Activated naive CD8-positive, alpha-beta T cell (primary cell): ENCODE data around the gene HS3ST5.
"Not testable (repeated sequence)": the region's sequence is repeated elsewhere in the genome, so short reads cannot be mapped to it uniquely, and the experiment has no call there.

Source experiments
- H3K27ac Mint-ChIP-seq: one replicate; pipeline ENCODE4 v1.8.0; 2021; ENCODE audit warnings: mixed read lengths
- H3K27me3 Mint-ChIP-seq: one replicate; pipeline ENCODE4 v1.8.0; 2021; ENCODE audit warnings: mixed read lengths
- H3K36me3 Mint-ChIP-seq: one replicate; pipeline ENCODE4 v1.8.0; 2021; ENCODE audit warnings: mixed read lengths
- H3K4me1 Mint-ChIP-seq: one replicate; pipeline ENCODE4 v1.8.0; 2021; ENCODE audit warnings: low read depth, mixed read lengths
- H3K4me3 Mint-ChIP-seq: one replicate; pipeline ENCODE4 v1.8.0; 2021; ENCODE audit warnings: mild to moderate bottlenecking, mixed read lengths
- H3K9me3 Mint-ChIP-seq: one replicate; pipeline ENCODE4 v1.8.0; 2021; ENCODE audit warnings: low read depth, mixed read lengths

Gene HS3ST5

DNA sequence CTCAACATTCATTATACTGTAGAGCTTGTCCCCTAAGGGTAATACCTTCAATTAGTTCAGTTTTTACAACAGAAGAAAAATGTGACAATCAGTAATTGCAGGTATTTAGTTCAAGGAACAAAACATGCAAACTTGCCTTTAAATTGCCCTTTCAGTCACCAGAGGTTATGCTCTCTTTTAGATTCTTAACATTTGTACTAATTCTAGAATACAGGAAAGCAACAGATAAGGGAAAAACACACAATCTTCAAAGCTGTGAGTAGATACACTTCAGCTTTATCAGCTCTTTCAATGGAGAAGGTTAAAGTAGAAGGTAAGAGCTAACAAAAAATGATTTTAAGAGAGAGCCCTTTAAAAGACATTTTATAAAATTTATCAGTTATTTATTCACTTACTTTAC is 173.1 kb downstream of the HS3ST5 start:
- Mint-ChIP-seq H3K9me3 (no peaks in the 10 kb centered on the region), H3K27me3 (peaks cover 8% of the 10 kb centered on the region), H3K4me1 (no peaks in the 10 kb centered on the region), H3K27ac (no peak overlapping the region), H3K36me3 (no peaks in the 10 kb centered on the region), H3K4me3 (no peak overlapping the region)

GRCh38 chr6:114167583-114168576 is 174.9 kb downstream of the HS3ST5 start:
- no peak overlapping the region for H3K4me3 Mint-ChIP-seq

DNA sequence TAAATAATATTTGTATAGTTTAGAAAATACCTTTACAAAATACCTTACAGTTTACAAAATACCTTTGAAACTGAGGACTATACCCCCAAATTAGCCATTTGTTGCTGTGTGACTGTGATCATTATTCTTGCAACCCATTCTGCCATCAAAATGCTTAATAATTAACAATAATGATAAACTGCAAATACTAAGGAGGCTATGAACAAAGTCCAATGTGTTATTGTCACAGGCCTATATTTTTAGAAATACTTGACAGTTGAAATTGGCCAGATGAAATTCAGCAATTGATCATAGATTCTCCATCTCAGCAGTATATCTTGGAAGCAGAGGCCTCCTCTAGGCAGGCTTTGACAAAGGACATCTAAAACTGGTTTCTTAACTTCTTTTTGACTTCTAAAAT is 178.6 kb downstream of the HS3ST5 start:
- Mint-ChIP-seq H3K4me3 (no peak overlapping the region), H3K4me1 (no peaks in the 10 kb centered on the region), H3K36me3 (no peaks in the 10 kb centered on the region), H3K27ac (no peak overlapping the region), H3K27me3 (peaks cover 4% of the 10 kb centered on the region), H3K9me3 (no peaks in the 10 kb centered on the region)

More at GRCh38 chr6:114167583-114168576, 174.9 kb downstream of the HS3ST5 start:
- Mint-ChIP-seq H3K27ac (no peak overlapping the region), H3K27me3 (peaks cover 4% of the 10 kb centered on the region), H3K4me1 (no peaks in the 10 kb centered on the region), H3K9me3 (no peaks in the 10 kb centered on the region), H3K36me3 (no peaks in the 10 kb centered on the region)

DNA sequence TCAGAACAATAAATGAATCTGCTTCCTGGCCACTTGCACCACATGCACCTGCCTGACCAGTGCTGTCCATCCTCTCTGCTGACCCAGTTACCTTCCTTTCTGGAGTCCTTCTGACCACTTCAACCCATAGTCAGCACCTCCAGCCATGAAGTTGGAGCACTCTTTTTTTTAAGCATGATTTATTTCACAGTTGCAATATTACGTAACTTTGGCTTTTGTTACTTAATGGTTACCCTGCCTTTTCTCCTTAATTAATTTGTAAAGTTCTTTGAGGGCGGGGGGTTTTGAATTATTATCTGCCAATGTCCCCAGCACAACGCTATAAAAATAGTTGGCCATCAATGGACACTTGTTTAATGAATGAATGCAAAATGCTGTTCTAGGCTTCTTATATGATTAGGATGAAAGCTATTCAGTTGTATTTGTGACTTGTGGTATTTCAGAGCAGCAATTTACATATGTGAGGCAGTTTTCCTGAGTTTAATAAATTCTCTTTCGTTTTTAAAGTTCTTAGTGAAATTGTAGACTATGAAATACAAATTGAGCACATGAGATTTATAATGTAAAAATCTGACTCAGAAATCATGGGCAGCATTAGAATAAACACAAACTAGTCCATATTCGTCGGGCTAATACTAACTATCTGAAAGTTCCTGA is 180.0 kb downstream of the HS3ST5 start:
- no peak overlapping the region for H3K4me3 Mint-ChIP-seq
- no peaks in the 10 kb centered on the region for H3K36me3 Mint-ChIP-seq
- H3K27ac Mint-ChIP-seq, result no peak overlapping the region
- no peaks in the 10 kb centered on the region for H3K9me3 Mint-ChIP-seq
- peaks cover 4% of the 10 kb centered on the region for H3K27me3 Mint-ChIP-seq
- H3K4me1 Mint-ChIP-seq, result no peaks in the 10 kb centered on the region

- Mint-ChIP-seq H3K4me1 (no peaks in the 10 kb centered on the region), H3K4me3 (no peak overlapping the region), H3K27ac (no peak overlapping the region), H3K36me3 (no peaks in the 10 kb centered on the region), H3K27me3 (peaks cover 2% of the 10 kb centered on the region), H3K9me3 (no peaks in the 10 kb centered on the region)
Measured at GRCh38 chr6:114160881-114161280, 181.9 kb downstream of the HS3ST5 start.

DNA sequence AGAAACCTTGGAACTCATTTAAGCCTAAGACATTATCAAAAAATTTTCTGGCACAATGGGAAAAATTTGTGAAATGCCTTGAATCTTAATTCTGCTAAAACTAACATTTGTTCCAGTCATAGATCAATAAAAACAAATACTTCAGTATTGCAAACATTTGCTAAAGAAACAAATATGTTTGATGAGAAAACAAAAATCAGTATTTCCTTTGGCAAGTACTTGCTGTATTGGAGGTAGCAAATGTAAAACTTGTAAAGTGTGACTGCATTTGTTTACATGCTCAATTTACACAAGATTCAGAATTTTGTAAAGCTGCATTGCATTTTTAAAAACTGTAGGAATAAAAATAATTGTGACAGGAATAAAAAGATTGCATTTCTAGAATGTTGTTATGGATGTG is 183.1 kb downstream of the HS3ST5 start:
- Mint-ChIP-seq H3K9me3 (no peaks in the 10 kb centered on the region), H3K27ac (no peak overlapping the region), H3K36me3 (no peaks in the 10 kb centered on the region), H3K4me3 (no peak overlapping the region), H3K4me1 (no peaks in the 10 kb centered on the region), H3K27me3 (peaks cover 2% of the 10 kb centered on the region)

DNA sequence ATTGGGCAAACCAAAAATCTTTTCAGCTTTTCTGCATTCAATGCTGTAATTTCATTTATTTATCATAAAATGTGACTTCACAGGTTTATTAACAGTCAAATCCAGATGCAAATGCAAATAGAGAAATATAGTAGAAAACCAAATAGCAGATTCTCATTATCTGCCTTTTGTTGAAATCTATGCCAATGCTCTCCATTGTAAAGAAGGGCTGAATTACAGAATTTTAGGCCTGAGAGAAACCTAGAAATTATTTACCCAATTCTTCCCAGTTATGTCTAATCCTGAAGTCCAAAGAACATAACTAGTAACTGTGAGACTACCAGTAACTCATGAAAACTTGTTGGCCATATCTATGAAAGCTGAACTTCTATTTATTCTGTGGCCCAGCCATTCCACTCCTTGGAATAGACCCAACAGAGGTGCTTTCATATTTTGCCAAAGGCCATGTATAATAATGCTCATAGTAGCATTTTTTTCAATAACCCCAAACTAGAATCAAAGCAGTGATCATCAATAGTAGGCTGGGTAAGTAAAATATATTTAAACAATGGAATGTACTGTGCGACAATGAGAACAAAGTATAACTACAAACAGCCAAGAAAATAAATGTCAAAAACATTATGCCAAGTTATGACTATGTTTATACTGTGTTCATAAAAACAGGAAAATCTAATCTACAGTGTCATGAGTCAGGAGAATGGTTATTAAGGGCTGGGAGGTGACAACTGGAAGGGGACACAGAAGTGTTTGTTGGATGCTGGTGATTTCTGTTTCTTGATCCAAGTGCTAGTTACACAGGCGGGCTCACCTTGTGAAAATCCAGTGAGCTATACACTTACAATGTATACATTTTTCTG is 183.8 kb downstream of the HS3ST5 start:
- H3K9me3 Mint-ChIP-seq, result no peaks in the 10 kb centered on the region

DNA sequence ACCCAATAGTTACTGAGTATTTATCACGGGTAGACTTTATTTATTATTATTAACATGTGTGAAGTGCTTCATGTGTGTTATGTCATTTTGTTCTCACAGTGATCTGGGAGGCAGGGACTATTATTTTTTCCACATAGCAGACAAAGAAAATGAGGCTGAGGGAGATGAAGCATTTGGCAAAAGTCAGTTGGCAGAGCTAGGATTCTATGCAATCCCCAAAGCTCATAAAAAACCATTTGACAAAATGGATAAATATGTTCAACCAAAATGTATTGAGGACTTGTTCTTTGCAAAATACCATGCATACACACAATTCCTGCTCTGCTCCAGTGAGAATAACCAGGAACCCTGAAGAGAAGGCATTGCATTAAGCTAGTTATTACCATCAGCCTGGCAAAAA is 184.4 kb downstream of the HS3ST5 start:
- Mint-ChIP-seq H3K27me3 (peaks cover 2% of the 10 kb centered on the region), H3K4me1 (no peaks in the 10 kb centered on the region), H3K27ac (no peak overlapping the region), H3K9me3 (no peaks in the 10 kb centered on the region), H3K4me3 (no peak overlapping the region), H3K36me3 (no peaks in the 10 kb centered on the region)

More for the DNA sequence above, 183.8 kb downstream of the HS3ST5 start:
- Mint-ChIP-seq H3K36me3 (no peaks in the 10 kb centered on the region), H3K27me3 (peaks cover 2% of the 10 kb centered on the region), H3K27ac (no peak overlapping the region), H3K4me1 (no peaks in the 10 kb centered on the region), H3K4me3 (no peak overlapping the region)

DNA sequence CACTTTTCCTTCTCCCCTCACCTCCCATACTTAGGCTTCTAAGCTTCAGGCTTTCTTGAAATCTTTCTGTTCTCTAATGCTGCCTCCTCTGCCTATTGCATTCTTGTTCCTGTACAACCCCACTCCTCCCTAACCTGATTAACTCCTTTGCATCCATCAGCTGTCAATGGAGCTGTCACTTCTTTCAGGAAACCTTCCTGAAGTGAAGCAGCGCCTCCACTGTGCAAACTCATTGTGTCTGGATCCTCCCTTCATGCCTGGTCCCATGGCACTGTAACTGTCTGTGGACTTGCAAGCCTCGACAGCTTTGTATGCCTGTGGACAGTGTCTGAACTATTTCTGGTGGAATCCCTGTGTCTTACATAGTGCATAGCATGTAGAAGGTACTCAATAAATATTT is 185.0 kb downstream of the HS3ST5 start:
- Mint-ChIP-seq H3K4me3 (no peak overlapping the region), H3K4me1 (no peaks in the 10 kb centered on the region), H3K27ac (no peak overlapping the region), H3K27me3 (peaks cover 2% of the 10 kb centered on the region), H3K36me3 (no peaks in the 10 kb centered on the region), H3K9me3 (no peaks in the 10 kb centered on the region)

GRCh38 chr6:114155763-114156162 is 187.1 kb downstream of the HS3ST5 start:
- Mint-ChIP-seq H3K4me3 (no peak overlapping the region), H3K9me3 (no peaks in the 10 kb centered on the region), H3K27ac (no peak overlapping the region)

GRCh38 chr6:114154812-114155211 is 188.0 kb downstream of the HS3ST5 start:
- Mint-ChIP-seq H3K9me3 (no peaks in the 10 kb centered on the region), H3K4me1 (no peaks in the 10 kb centered on the region), H3K27ac (no peak overlapping the region), H3K27me3 (peaks cover 2% of the 10 kb centered on the region), H3K4me3 (no peak overlapping the region), H3K36me3 (no peaks in the 10 kb centered on the region)

More at GRCh38 chr6:114155763-114156162, 187.1 kb downstream of the HS3ST5 start:
- Mint-ChIP-seq H3K36me3 (no peaks in the 10 kb centered on the region), H3K27me3 (peaks cover 2% of the 10 kb centered on the region), H3K4me1 (no peaks in the 10 kb centered on the region)

- H3K27ac Mint-ChIP-seq, result no peak overlapping the region
- H3K4me1 Mint-ChIP-seq, result no peaks in the 10 kb centered on the region
- H3K27me3 Mint-ChIP-seq, result peaks cover 2% of the 10 kb centered on the region
Measured at GRCh38 chr6:114153448-114153847, 189.4 kb downstream of the HS3ST5 start.

GRCh38 chr6:114151064-114151690 is 191.6 kb downstream of the HS3ST5 start:
- no peaks in the 10 kb centered on the region for H3K27me3 Mint-ChIP-seq
- H3K36me3 Mint-ChIP-seq, result no peaks in the 10 kb centered on the region
- H3K27ac Mint-ChIP-seq, result no peak overlapping the region
- no peaks in the 10 kb centered on the region for H3K4me1 Mint-ChIP-seq
- H3K9me3 Mint-ChIP-seq, result no peaks in the 10 kb centered on the region
- no peak overlapping the region for H3K4me3 Mint-ChIP-seq

More at GRCh38 chr6:114153448-114153847, 189.4 kb downstream of the HS3ST5 start:
- H3K36me3 Mint-ChIP-seq, result no peaks in the 10 kb centered on the region
- H3K4me3 Mint-ChIP-seq, result no peak overlapping the region
- H3K9me3 Mint-ChIP-seq, result no peaks in the 10 kb centered on the region

GRCh38 chr6:114149182-114149581 is 193.6 kb downstream of the HS3ST5 start:
- H3K27ac Mint-ChIP-seq, H3K4me1 Mint-ChIP-seq, H3K36me3 Mint-ChIP-seq, H3K9me3 Mint-ChIP-seq, H3K27me3 Mint-ChIP-seq, H3K4me3 Mint-ChIP-seq: not testable (repeated sequence)
